GM18907 (cell line): ENCODE measurements around the gene MYCN.
"Not testable (repeated sequence)": the region's sequence is repeated elsewhere in the genome, so short reads cannot be mapped to it uniquely, and the experiment has no call there.

Experiments
- ATAC-seq: cut with Tn5 transposase; IDR thresholded peaks from one replicate; pipeline ENCODE4 v1.9.1; 2021; ENCODE audit warnings: mild to moderate bottlenecking, moderate library complexity; ENCODE audit not compliant: unreplicated experiment

The MYCN gene

GRCh38 chr2:15907461-15908324 is 32.7 kb upstream of the MYCN start:
- ATAC-seq: no peak

DNA sequence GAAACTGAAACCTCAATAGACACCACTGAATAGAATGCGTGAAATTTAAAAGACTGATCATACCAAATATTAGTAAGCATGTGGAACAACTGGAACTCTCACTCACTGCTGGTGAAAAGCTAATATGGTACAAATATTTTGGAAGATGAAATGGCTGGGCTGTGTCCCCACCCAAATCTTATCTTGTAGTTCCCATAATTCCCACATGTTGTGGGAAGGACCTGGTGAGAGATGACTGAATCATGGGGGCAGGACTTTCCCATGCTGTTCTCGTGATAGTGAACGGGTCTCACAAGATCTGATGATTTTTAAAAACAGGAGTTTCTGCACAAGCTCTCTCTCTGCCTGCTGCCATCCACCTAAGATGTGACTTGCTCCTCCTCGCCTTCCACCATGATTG is 32.0 kb upstream of the MYCN start:
- ATAC-seq: no peak

- no peak for ATAC-seq
Measured at GRCh38 chr2:15909157-15909556, 31.2 kb upstream of the MYCN start.

GRCh38 chr2:15909736-15910135 is 30.6 kb upstream of the MYCN start:
- no peak for ATAC-seq

- not testable (repeated sequence) for ATAC-seq
Measured at GRCh38 chr2:15911270-15911669, 29.1 kb upstream of the MYCN start.

DNA sequence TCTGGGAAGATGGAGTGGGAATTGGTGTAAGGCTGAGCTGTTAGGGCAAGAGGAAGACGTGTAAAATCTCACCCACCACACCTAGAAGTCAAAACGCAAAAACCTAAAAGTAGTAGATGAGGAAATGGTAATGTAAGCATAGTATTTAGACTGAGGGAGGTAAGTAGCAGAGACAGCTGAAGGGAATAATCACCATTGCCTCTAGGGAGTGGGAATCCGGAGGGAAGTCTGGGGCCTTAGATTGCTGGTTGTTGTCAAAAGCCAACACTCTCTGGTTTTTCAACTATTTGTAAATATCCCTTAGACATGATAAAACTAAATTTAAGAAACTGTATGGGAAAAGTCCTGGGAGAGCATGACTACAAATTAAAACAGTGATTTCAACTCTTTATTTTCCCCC is 28.7 kb upstream of the MYCN start:
- no peak for ATAC-seq

DNA sequence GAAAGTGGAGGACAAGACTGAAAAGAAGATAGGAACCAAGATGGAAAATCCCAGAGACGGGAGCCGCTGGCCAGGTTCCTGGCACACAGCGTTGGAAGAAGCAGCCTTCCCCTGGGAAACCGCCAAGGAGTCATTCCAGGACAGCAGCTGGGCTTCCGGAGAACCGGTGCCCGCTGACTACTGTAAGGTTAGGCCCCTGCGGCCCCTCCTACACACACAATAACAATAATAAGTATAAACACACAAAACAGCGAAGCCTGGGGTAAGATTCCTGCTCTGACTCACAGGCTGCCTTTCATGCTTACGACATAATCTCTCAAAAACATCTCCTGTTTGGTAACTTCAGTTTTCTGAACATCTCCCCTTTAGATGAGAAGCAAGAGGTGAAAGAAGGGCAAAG is 28.1 kb upstream of the MYCN start:
- no peak for ATAC-seq

DNA sequence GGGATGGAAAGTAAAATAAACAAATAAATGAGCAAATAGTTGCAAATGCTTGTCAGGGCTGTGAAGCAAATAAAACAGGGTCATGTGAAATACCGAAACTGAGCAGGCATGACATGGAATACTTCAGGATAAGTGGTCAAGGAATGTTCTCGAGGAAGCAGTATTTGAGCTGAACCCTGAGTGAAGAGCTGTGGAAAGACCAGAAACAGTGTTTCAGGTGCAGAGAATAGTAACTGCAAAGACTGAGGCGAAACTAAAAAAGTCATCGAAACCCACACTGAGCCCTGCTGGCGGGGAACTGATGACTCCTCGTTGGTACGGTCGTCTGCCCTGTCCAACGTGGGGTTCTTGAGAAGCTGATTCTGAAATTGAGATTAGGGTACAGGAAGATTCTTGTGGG is 27.2 kb upstream of the MYCN start:
- ATAC-seq: no peak

- no peak for ATAC-seq
Measured at GRCh38 chr2:15914596-15915385, 25.6 kb upstream of the MYCN start.

DNA sequence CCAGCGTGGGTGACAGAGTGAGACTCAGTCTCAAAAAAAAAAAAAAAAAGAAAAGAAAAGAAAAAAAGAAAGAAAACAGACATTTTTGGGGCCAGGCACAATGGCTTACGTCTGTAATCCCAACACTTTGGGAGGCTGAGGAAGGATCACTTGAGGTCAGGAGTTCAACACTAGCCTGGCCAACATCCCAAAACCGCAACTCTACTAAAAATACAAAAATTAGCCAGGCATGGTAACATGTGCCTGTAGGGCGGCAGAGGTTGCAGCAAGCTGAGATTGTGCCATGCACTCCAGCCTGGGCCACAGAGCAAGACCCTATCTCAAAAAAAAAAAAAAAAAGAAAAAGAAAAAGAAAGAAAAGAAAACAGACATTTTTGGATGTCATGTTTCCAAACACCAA is 24.8 kb upstream of the MYCN start:
- ATAC-seq: not testable (repeated sequence)

GRCh38 chr2:15916336-15916735 is 24.0 kb upstream of the MYCN start:
- ATAC-seq: no peak

DNA sequence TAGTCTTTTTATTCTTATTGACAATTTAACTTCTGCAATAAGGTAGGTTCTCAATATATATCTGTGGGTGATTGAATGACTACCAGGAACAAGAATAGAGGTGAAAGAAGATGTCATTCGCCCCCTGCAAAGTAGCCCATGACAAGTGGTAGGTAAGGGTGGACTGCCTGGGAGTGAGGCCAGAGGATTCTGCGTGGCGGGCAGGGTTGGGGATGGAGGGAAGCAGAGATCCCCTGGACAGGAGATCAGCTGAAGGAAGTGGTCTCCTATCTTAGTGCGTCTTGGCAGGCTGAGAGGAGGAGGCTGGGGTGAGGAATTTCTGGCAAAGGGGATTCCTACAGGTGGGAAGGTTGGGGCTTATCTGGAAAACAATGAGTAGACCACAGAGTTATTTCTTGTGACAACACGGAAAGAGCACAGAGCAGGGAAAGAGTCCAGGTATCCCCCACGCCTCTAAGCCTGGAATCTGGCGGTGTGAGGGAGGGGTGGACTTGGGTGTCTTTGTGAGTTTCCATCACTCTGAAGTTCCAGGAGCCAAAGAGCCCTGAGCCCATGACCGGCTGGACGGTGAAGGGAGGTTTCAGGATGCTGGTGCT is 21.5 kb upstream of the MYCN start:
- no peak for ATAC-seq

DNA sequence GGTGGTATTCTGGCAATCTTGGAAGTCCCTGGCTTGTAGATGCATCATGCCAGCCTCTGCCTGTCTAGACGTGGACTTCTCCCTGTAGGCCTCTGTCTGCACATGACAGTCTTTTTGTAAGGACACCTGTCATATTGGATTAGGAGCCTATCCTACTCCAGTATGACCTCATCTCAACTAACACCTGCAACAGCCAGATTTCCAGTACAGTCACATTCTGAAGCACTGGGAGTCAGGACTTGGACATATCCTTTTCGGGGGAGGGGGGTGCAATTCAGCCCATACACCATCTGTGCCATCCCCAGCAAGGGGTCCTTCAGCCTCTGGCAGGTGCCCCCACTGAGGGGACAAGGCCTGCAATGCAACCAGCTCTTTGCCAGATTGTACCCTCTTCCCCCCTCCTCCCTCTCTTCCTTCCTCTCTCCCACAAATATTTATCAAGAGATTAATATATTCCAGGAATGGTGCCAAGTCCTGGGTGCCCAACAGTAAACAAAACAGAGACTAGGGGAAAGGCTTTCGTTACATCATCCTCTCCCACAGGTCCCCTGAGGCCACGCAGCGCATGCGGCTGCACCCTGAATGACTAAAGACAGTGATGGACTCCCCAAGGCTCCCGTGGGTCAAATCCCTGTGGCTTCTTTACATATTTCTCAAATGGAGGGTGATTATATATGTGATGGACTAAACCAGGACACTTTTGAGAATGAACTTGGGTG is 20.5 kb upstream of the MYCN start:
- no peak for ATAC-seq

GRCh38 chr2:15920696-15921095 is 19.7 kb upstream of the MYCN start:
- no peak for ATAC-seq

DNA sequence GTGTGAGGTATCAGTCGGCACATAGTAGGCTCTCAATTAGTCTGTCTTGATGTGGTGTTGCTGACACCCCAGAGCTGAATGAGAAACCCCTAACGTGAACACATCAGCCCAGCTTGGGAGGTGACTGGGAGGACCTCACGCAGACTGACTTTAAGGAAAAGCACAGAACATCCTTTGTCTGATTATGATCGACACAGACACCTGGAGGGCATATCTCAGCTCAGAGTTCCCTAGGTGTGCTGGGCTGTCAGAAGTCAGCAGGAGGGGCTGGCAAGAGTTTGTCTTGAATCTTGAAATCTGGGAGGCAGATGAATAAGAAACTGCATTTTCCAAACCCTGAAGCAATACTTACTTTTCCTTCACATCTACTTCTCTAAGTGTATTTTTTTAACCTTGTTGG is 16.8 kb upstream of the MYCN start:
- ATAC-seq: no peak

DNA sequence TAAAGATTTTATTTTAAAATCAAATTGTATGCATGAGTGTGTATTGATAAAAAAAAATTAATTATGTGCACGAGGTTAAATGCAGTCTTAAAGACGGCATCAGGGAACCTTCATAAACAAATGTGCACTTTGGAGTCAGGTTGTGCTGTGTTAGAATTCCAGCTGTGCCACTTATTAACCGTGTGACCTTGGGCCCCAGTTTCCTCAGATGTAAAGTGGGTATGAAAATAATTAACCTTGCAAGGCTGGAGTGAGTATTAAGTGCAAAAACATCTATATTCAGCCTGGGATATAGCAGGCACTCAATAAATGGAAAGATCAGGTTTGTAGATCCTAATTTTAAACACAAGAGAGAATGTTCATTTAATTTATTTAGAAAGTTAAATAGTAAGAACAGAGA is 14.5 kb upstream of the MYCN start:
- ATAC-seq: no peak

GRCh38 chr2:15926252-15926651 is 14.1 kb upstream of the MYCN start:
- ATAC-seq: no peak

GRCh38 chr2:15927551-15928218 is 12.7 kb upstream of the MYCN start:
- no peak for ATAC-seq

DNA sequence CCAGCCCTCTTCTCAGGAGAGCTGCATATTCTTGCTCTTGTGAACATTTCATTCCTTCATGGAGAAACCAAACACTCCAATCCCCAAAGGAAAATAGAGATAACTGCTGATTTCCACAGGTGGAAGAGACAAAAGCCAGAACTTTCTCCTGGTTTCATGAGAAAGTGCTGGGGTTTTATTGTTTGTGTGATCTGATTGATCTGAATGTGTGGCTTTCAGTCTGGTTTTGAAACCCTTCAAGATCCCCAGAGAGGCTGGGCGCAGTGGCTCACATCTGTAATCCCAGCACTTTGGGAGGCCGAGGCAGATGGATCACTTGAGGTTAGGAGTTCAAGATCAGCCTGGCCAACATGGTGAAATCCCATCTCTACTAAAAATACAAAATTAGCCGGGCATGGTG is 11.3 kb upstream of the MYCN start:
- ATAC-seq: not testable (repeated sequence)

DNA sequence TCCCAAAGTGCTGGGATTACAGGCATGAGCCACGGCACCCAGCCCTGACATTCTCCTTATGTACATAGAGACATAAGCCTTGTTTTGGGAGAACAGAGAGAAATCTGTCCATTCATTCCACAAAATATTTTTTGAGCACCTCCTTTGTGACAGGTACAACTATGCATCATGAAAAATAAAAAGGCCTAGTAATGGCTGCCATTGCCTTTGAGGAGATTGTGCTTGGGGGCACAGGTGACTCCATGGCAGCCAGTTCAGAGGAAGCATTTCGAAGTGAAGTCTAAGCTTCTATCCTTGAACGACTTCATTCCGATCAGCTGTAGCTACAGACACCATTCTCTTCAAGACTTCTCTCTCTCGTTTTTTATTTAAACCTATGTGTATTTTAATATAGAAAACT is 10.5 kb upstream of the MYCN start:
- no peak for ATAC-seq
